UCSD-AML1 (cell line): ENCODE data around the gene ZNF766.
"Not testable (repeated sequence)": the region's sequence is repeated elsewhere in the genome, so short reads cannot be mapped to it uniquely, and the experiment has no call there.

ENCODE experiments used
- DNase-seq: peaks from one replicate; lab custom pipeline; 2025; ENCODE audit not compliant: unreplicated experiment; lab: John Stamatoyannopoulos, UW

Gene ZNF766

DNA sequence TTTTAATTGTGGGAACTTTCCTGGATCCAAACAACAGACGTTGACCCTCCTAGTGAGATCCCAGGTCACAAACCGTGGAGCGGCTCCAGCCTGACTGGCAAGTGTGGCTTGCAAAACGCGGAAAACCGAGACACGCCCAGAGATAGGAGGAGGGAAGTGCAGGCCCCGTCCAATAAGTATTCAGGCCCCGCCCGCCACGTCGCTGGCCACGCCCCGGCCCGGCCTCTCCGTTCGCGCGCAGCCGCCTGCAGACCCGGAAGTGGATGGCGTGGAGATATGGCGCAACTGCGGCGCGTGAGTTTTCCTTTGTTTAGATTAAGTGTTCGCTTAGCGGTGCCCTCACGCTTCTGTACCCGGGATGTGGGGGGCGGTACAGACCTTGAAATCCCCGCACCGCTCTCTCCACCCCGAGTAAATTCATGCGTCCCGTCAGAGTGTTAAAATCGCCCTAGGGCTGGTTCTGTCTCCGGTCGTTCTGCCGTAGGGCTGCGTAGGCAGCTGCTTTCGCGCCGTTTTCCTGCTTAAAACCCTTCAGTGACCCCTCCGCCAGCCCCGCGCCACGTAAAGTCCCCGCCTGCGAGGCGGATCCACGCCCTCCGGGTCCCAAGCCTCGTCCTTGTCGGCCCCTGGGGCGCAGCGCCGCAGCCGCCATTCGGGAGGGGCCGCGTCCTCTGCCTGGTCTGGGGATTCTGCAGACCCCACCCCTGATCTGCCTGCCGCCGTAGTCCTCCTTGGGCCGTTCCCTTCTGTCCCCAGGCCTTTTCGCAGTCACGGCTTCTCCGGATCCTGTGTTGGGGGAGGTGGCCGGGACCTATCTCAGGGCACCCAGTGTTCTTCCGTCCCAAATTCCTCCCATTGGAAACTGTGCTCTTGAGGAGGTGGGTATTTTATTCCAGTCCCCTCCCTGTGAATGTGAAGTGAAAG lies at the start of gene ZNF766:
TSS of gene ZNF766 (plus strand) at position 250 of the 924 bp plus-strand sequence. CDS start at position 277, 27 bp downstream.
- peak; percentile 96 for DNase-seq

DNA sequence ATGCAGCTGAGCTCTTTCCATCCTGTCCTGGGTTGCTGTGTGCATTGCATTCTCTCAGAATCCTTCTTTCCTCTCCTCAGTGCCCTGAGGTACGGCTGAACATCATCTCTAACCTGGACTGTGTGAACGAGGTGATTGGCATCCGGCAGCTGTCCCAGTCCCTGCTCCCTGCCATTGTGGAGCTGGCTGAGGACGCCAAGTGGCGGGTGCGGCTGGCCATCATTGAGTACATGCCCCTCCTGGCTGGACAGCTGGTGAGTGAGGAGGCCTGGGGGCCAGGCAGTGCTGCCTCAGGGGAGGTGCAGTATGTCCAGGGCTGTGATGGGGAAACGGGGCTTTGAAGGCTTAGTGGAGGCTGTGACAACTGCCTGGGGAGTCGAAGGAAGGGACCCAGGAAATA lies 49.8 kb upstream of the ZNF766 start:
- DNase-seq: no peak

GRCh38 chr19:52221031-52221430 lies 48.4 kb upstream of the ZNF766 start:
- DNase-seq: no peak

DNA sequence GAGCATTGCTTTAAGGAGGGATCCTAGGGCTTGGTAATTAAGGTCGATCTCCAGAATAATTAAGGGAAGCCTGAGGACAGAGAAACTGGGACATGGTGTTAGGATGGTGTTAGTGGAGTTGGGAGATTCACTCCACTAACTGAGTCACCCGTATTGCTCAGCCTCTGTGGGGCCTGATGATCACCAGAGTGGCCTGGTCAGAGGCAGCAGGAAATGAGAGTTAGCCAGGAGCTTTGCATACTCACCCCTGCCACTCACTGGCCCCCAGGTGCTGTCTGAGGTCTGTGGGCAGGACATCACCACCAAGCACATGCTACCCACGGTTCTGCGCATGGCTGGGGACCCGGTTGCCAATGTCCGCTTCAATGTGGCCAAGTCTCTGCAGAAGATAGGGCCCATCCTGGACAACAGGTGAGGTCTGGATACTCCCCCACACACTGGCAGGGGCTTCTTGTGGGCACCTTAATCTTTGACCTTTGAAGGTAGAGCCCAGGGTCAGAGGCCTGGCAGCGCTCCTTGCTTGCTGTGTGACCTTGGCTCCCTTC lies 47.5 kb upstream of the ZNF766 start:
- no peak for DNase-seq

- DNase-seq: no peak
Measured at GRCh38 chr19:52224211-52224610, 45.2 kb upstream of the ZNF766 start.

GRCh38 chr19:52226652-52227051 lies 42.7 kb upstream of the ZNF766 start:
- no peak for DNase-seq

- no peak for DNase-seq
Measured at GRCh38 chr19:52227196-52227940, 42.0 kb upstream of the ZNF766 start.

GRCh38 chr19:52227980-52228379 lies 41.4 kb upstream of the ZNF766 start:
- no peak for DNase-seq

DNA sequence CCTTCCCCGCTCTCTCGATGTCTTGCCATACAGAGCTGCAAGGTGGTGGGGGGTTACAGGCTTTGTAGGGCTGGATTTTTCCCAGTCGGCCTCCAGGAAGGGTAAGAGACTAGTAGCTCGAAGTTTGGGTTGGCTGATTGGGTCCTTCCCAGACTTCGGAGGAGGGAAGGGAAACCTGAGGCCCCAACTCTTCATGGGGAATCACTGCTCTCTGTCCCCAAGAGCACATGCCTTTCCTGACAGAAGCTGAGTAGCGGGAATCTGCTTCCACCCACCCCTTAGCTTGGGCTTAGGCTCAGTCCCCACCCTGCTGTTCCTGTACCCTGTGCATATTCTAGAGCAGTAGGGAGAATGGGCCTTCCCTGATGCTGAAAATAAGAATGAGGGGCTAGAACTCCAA lies 39.9 kb upstream of the ZNF766 start:
- no peak for DNase-seq

- DNase-seq: no peak
Measured at GRCh38 chr19:52230685-52231084, 38.7 kb upstream of the ZNF766 start.

GRCh38 chr19:52231154-52231910 lies 38.1 kb upstream of the ZNF766 start:
- DNase-seq: no peak

GRCh38 chr19:52234406-52234805 lies 35.0 kb upstream of the ZNF766 start:
- no peak for DNase-seq

- DNase-seq: no peak
Measured at GRCh38 chr19:52237197-52237596, 32.2 kb upstream of the ZNF766 start.

GRCh38 chr19:52237771-52238400 lies 31.5 kb upstream of the ZNF766 start:
- DNase-seq: peak; percentile 35

DNA sequence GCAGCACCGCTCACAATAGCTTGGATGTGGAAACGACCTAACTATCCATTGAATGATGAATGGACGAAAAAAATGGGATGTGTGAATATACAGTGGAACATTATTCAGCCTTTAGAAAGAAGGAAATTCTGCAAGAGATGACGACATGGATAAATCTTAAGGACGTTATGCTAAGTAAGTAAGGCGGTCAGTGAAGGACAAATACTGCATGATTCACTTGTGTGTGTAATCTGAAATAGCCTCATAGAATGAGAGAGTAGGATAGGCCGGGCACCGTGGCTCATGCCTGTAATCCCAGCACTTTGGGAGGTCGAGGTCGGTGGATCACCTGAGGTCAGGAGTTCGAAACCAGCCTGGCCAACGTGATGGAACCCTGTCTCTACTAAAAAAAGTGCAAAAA lies 25.4 kb upstream of the ZNF766 start:
- DNase-seq: no peak

GRCh38 chr19:52248241-52248640 lies 21.1 kb upstream of the ZNF766 start:
- DNase-seq: peak; percentile 46

DNA sequence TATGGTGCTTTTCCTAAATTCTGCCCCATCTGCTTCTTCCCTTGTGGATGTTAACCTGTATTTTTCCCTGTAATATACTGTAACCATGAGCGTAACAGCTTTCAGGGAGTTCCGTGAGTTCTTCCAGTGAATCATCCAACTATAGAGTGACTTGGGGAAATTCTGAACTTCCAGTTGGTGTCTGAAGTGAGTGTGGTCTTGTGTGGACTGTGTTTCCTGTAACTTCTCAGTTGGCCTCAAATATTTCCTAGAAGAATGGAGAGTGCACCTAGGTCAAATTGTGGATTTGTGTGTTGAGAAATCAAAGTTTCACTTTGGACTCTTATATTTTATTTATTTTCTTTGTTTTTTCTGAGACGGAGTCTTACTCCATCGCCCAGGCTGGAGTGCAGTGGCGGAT lies 11.0 kb upstream of the ZNF766 start:
- DNase-seq: no peak

GRCh38 chr19:52265556-52265955 lies 3.8 kb upstream of the ZNF766 start:
- DNase-seq: not testable (repeated sequence)

- DNase-seq: peak; percentile 17
Measured at GRCh38 chr19:52270266-52270885, 989 bp downstream of the ZNF766 start.

DNA sequence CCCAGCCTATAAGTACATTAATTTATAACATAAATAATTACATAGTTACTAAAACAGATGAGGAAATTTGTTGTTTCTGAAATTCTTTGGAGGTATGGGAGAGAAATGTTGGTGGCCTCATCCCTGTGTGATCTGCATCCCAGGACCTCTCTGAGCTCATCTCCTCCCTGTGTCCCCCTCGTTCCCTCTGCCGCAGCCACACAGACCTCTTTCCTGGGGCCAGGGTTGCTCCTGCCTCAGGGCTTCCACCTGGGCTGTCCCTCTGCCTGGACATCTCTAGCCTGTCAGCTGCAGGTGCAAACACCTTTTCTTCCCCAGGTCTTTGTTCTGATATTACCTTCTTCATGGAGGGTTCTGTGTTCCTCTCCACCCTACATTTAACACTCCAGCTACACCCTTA lies 3.9 kb downstream of the ZNF766 start:
- no peak for DNase-seq
